Measurements from ENCODE around the gene BTBD2. TPM values are rescaled to one million over a fixed set of nuclear protein-coding genes. Genes with fewer than 3 reads are reported as not detected.

The BTBD2 gene
- total RNA-seq, 4 donors from 2014 or later, result 52.8 to 137 (median 77.1) TPM

DNA sequence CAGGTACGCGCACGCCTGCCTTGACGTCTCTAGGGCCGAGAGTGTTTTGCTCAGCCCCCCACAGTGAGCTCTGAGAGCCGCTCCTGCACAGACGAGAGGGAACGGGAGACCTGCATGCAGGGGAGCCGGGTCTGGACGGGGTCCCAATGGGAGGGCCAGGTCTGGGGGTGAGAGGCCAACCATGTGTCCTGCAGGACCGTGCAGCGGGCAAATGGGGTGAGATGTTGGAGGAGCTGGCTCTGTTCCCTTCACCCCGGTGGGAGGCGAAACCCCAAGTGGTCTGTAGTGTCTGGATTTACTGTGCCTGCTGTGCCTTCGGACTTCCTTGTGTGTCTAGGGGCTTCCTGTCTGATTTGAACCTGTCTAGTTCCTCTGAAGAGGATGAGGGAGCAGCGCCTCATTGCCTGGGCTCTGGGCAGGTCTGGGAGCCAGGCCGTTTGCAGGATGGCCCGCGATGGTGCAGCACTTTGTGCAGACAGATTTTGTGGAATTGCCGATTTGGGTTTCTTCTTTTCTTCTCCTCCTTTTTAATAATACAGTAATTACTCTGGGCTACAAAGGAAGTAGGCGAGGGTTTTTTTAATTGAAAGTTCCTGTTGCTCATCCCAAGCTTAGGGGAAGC, 72.5 kb downstream of the BTBD2 start:
- H3K4me1 ChIP-seq, result peaks cover 33 to 65% (median 58%) of the 10 kb centered on the region in 4 donors
- DNase-seq (ENCODE audit: extremely low spot score), result no peak

DNA sequence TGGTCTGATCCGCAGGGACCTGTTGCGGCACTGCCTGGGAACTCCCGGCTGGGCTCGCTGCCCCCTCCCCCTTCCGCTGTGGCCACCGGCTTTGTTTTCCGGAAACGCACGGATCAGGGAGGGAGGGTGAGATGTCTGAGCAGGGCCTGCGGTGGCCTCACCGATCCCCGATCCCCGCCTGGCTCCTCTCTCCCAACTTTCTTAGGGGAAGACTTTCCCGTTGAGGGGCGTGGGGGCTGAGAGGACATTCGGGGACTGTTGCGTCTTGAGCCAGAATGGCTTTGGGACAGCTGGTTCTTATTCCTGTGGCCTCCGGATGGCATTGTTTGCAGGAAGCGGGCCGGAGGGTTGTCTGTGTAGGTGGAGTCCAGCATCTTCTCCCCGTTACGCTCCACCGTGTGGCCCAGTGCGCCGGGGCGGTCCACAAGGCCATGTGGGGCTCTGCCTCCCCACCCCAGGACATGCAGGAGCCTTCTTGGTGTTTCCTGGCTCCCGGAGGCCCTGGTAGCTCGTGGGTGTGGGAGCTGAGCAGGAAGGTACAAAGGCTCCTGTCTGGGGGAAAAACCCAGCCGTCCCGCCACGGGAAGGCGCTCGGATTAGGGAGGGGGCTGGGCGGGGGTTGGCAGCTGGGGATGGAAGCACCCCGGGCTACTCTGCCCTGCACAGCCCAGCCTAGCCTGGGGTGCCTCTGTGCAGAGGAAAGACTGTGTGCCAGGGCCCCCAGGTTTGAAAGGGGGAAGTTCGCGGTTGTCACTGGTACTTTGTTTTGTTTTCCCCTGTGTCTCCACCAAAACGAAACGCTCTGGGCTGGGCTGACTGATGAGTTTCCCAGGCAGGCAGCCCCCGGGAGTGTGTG, 73.2 kb downstream of the BTBD2 start:
- peak overlapping the region; percentile 94 to 100 (median 98) for H3K27ac ChIP-seq (replicated peaks in 1 of 4)
- peak; percentile 95 for DNase-seq (ENCODE audit: extremely low spot score)

More for the DNA sequence above, 72.5 kb downstream of the BTBD2 start:
- WGBS, result 36% methylated on average over 16 of the region's 21 CpGs
- H3K27ac ChIP-seq (replicated peaks in 1 of 4), result peak overlapping the region; percentile 94 to 100 (median 98)
- TF ChIP-seq, protein P1, sequence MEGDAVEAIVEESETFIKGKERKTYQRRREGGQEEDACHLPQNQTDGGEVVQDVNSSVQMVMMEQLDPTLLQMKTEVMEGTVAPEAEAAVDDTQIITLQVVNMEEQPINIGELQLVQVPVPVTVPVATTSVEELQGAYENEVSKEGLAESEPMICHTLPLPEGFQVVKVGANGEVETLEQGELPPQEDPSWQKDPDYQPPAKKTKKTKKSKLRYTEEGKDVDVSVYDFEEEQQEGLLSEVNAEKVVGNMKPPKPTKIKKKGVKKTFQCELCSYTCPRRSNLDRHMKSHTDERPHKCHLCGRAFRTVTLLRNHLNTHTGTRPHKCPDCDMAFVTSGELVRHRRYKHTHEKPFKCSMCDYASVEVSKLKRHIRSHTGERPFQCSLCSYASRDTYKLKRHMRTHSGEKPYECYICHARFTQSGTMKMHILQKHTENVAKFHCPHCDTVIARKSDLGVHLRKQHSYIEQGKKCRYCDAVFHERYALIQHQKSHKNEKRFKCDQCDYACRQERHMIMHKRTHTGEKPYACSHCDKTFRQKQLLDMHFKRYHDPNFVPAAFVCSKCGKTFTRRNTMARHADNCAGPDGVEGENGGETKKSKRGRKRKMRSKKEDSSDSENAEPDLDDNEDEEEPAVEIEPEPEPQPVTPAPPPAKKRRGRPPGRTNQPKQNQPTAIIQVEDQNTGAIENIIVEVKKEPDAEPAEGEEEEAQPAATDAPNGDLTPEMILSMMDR (IDR thresholded peaks at IDR 0.05), result no peak
- no peak for TF ChIP-seq POLR2A (IDR thresholded peaks at IDR 0.05; ENCODE audit: low read depth)
- no peak for TF ChIP-seq EP300 (IDR thresholded peaks at IDR 0.05)
- no peak for TF ChIP-seq POLR2AphosphoS5 (IDR thresholded peaks at IDR 0.05)
- no peaks in the 10 kb centered on the region for H3K36me3 ChIP-seq
- peaks cover 0 to 6% (median 0%) of the 10 kb centered on the region in 4 donors for H3K27me3 ChIP-seq
- intact Hi-C loops (cut with DNase I), result no loop called here
- H3K9me3 ChIP-seq, result no peaks in the 10 kb centered on the region
- peak overlapping the region; percentile 68 to 82 (median 79) for H3K4me3 ChIP-seq

DNA sequence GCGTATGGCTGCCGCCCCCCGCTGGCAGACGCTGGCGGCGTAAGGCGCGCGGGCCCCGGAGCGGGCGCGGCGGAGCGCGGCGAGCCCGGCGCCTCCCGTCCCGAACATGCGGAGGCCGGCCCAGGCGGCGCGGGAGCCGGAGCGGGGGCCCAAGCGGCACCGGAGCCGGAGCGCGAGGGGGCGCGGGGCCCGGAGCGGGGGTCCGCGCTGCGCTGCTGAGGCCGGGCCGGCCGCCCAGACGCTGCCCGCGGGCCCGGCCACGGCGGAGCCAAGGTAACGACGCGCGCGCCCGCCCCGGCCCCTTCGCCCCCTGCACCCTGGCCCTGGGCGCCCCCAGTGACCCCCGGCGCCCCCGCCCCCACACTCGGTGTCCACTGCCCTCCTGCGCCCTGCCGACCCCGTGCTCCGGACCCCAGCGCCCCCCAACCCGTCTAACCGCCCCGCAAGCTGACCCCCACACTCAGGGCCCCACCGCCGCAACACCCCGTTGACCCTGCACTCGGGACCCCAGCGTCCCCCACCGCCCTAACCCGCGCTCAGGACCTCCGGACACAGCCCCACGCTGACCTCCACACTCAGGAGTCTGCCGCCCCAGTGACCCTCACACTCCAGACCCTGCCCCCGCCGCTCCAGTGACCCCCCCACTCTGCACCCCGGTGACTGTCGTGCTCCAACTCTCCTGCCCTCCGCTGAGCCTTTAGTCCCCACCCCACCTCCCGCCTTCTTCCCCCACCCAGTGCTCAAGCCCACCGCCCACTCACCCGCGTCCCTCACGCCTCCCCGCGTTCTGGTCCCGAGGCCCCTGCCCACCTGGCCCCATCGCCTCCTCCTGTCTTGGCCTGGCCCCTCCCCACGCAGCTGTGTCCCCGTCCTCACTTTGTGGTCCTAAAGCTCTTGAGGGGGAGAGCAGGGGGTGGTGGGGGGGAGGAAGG, 74.1 kb downstream of the BTBD2 start, which contains the start of gene CSNK1G2:
TSS of gene CSNK1G2 (plus strand) at position 27 of the 932 bp plus-strand sequence. CDS start 28,601 bp downstream, outside the sequence.
- Histone ChIP-seq H3K9me3 (no peaks in the 10 kb centered on the region), H3K27me3 (peaks cover 0 to 6% (median 0%) of the 10 kb centered on the region in 4 donors), H3K4me1 (peaks cover 33 to 62% (median 57%) of the 10 kb centered on the region in 4 donors), H3K36me3 (no peaks in the 10 kb centered on the region), H3K4me3 (peak within 1 kb of the TSS; percentile 68 to 82 (median 79)), H3K27ac (replicated peaks in 1 of 4) (peak within 1 kb of the TSS; percentile 97 to 100 (median 100))
- DNase-seq (ENCODE audit: extremely low spot score), result no peak
- intact Hi-C loops (cut with DNase I), result no loop called here
- TF ChIP-seq, protein P1 (IDR thresholded peaks at IDR 0.05), result peak in 2 of 3 experiments; percentile 21 to 42
- TF ChIP-seq POLR2AphosphoS5 (IDR thresholded peaks at IDR 0.05) (no peak), EP300 (IDR thresholded peaks at IDR 0.05) (no peak), POLR2A (IDR thresholded peaks at IDR 0.05; ENCODE audit: low read depth) (peak; percentile 39)
- WGBS, result 2% methylated on average over 12 of the region's 97 CpGs

More for the DNA sequence above, 73.2 kb downstream of the BTBD2 start:
- Histone ChIP-seq H3K4me3 (peak overlapping the region; percentile 68 to 82 (median 79)), H3K36me3 (no peaks in the 10 kb centered on the region), H3K9me3 (no peaks in the 10 kb centered on the region), H3K27me3 (peaks cover 0 to 6% (median 0%) of the 10 kb centered on the region in 4 donors), H3K4me1 (peaks cover 33 to 62% (median 57%) of the 10 kb centered on the region in 4 donors)
- intact Hi-C loops (cut with DNase I), result no loop called here
- 5% methylated on average over 13 of the region's 40 CpGs for WGBS
- TF ChIP-seq POLR2AphosphoS5 (IDR thresholded peaks at IDR 0.05), result peak; percentile 43 to 74
- TF ChIP-seq EP300 (IDR thresholded peaks at IDR 0.05), result no peak
- TF ChIP-seq, protein P1 (IDR thresholded peaks at IDR 0.05), result peak in 1 of 3 experiments; percentile 7
- TF ChIP-seq POLR2A (IDR thresholded peaks at IDR 0.05; ENCODE audit: low read depth), result no peak

DNA sequence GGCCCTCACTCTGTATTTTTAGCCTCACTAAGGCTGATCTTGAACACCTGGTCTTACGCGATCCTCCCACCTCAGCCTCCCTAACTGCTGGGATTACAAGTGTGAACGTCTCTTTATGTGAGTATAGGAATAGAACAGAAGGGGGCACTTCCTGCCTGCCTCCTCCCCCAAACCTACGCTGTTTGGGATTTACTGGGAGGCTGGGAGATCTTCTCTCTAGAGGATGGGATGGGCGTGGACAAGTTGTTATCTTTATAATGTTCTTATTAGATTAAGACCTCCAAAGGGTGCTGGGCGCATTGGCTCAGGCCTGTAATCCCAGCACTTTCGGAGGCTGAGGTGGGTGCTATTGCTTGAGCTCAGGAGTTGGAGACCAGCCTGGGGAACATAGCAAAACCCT, 77.4 kb downstream of the BTBD2 start:
- WGBS, result 85% methylated on average over 7 of the region's 7 CpGs
- no peak for DNase-seq (ENCODE audit: extremely low spot score)
- TF ChIP-seq, protein P1 (IDR thresholded peaks at IDR 0.05), result no peak
- TF ChIP-seq POLR2A (IDR thresholded peaks at IDR 0.05; ENCODE audit: low read depth), result no peak
- no peak for TF ChIP-seq EP300 (IDR thresholded peaks at IDR 0.05)
- TF ChIP-seq POLR2AphosphoS5 (IDR thresholded peaks at IDR 0.05), result no peak
- Histone ChIP-seq H3K4me1 (peaks cover 18 to 31% (median 27%) of the 10 kb centered on the region in 4 donors), H3K4me3 (no peak overlapping the region), H3K9me3 (no peaks in the 10 kb centered on the region), H3K27me3 (peaks cover 0 to 6% (median 0%) of the 10 kb centered on the region in 4 donors), H3K36me3 (no peaks in the 10 kb centered on the region), H3K27ac (replicated peaks in 1 of 4) (peak overlapping the region in 1 of 4 donors; percentile 27)
- intact Hi-C loops (cut with DNase I), result no loop called here

All from esophagus muscularis mucosa (tissue), 4 donors.